RWPE1 (cell line): ENCODE data around the gene IMPG2.
"Not testable (repeated sequence)": the region's sequence is repeated elsewhere in the genome, so short reads cannot be mapped to it uniquely, and the experiment has no call there.

ENCODE experiments used
- CTCF ChIA-PET: fragments of 350-600 bp; sonication (Branson Sonifier 250); formaldehyde crosslinking; extraction: SDS; loops from one replicate; lab custom pipeline; 2021; lab: Yijun Ruan, JAX
- POLR2A ChIA-PET: fragments of 400-600 bp; formaldehyde crosslinking; extraction: SDS; loops from one replicate; lab custom pipeline; 2020; ENCODE audit warnings: antibody characterized with exemption; ENCODE audit not compliant: low non-redundant PET; lab: Yijun Ruan, JAX
- DNase-seq: peaks from one replicate; pipeline ENCODE4 v3.0.0; 2012; ENCODE audit warnings: low spot score
- H3K27ac ChIP-seq: fragments of 450-650 bp; 2 replicates; pipeline ENCODE4 v1.5.1; 2017
- TF ChIP-seq, protein P1 (sequence below): fragments of 450-650 bp; conservative IDR thresholded peaks from 2 replicates; pipeline ENCODE4 v1.5.1; 2017; ENCODE audit warnings: low read depth, mild to moderate bottlenecking

Gene IMPG2

DNA sequence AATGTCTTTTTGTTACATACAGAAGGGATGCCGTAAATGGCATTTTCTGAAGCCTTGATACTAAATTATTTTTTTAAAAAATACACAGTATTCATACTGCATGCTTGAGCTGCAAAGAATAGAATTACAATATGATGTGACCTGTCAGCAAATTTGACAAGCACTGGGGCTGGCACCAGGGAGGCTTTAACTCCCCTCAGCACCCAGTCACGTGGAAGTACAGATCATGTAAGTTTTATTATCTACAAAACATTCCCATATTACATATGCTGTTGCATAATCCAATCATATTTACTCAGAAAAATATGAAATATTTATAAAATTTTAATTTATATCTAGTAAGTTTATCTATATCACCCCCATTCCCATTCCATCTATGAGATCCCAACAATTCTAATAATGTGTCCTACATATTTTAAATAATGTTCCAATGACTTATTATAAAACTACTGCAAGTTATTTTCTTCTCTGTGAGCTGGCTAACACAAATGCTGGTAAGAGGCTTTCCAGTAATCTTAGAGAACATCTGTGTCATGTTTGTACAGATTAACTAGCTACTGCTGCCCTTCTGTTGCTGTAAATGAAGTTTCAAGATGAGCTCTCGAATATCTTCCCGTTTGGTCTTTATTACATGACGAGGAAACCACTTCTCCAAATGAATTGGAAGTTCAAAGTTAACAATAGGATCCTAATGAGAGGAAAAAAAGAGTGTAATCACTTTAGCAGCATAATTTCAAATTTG is 5.2 kb upstream of the IMPG2 start:
- POLR2A ChIA-PET, result no interaction called here
- H3K27ac ChIP-seq, result no peak overlapping the region
- CTCF ChIA-PET, result no interaction called here
- TF ChIP-seq, protein P1, sequence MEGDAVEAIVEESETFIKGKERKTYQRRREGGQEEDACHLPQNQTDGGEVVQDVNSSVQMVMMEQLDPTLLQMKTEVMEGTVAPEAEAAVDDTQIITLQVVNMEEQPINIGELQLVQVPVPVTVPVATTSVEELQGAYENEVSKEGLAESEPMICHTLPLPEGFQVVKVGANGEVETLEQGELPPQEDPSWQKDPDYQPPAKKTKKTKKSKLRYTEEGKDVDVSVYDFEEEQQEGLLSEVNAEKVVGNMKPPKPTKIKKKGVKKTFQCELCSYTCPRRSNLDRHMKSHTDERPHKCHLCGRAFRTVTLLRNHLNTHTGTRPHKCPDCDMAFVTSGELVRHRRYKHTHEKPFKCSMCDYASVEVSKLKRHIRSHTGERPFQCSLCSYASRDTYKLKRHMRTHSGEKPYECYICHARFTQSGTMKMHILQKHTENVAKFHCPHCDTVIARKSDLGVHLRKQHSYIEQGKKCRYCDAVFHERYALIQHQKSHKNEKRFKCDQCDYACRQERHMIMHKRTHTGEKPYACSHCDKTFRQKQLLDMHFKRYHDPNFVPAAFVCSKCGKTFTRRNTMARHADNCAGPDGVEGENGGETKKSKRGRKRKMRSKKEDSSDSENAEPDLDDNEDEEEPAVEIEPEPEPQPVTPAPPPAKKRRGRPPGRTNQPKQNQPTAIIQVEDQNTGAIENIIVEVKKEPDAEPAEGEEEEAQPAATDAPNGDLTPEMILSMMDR, result no peak
- DNase-seq, result no peak

DNA sequence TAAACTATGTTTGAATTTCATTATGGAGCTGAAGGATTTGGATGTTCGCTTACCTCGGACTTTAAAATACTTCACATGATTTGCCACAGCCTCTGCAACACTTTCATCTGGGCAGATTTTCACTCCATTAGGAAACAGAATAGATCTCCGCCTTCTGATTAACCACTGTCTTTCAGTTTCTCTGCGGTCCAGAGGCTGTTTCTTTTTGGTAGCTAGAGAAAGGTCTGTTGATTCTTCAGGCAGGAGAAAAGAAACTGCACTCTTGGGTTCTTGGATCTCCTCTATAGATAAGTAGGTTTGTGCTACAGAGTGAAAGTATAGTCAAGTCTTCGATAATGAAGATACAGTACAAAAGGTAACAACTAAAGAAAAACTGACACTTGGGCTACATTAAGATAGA is 844 bp downstream of the IMPG2 start:
- TF ChIP-seq, protein P1, result no peak
- no peak overlapping the region for H3K27ac ChIP-seq
- CTCF ChIA-PET, result interaction anchor here (0.6 kb wide), 1 partner anchor 856 kb away, joined by 4 read pairs; no protein-coding TSS in a partner anchor
- POLR2A ChIA-PET, result no interaction called here
- no peak for DNase-seq

DNA sequence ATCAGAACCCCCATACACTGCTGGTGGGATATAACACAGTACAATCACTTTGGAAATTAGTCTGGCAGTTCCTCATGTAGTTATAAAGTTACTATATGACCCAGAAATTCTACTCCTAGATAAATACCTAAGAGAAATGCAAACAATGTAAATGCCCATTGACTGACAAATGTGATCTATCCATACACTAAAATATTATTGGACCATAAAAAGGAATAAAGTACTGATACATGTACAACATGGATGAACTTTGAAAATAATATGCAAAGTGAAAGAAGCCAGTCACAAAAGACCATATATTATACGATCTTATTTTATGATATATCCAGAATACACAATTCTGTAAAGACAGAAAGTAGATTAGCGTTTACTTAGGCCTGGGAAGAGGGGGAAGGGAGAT is 7.8 kb downstream of the IMPG2 start:
- TF ChIP-seq, protein P1, result no peak
- DNase-seq, result no peak
- POLR2A ChIA-PET, result no interaction called here
- H3K27ac ChIP-seq, result no peak overlapping the region
- CTCF ChIA-PET, result interaction anchor here (0.7 kb wide), 1 partner anchor 1032 kb away, joined by 5 read pairs; no protein-coding TSS in a partner anchor

DNA sequence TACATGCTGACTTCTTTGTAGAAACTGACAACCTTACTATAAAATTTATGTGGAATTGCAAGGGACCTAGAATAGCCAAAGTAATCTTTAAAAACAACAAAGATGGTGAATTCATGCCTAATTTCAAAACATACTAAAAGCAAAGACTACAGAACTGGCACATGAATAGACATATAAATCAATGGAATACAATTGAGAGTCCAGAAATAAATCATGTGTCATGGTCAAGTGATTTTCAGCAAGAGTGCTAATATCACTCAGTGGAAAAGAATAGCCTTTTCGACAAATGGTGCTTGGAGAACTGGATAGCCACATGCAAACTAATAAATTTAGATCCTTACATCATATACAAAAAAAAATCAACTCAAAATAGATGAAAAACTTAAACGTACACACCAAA is 8.7 kb downstream of the IMPG2 start:
- H3K27ac ChIP-seq, result no peak overlapping the region
- POLR2A ChIA-PET, result no interaction called here
- CTCF ChIA-PET, result interaction anchor here (0.7 kb wide), 3 partner anchors 327 to 1033 kb away, joined by 3 to 5 read pairs (median 4); no protein-coding TSS in a partner anchor
- TF ChIP-seq, protein P1, result no peak
- no peak for DNase-seq

DNA sequence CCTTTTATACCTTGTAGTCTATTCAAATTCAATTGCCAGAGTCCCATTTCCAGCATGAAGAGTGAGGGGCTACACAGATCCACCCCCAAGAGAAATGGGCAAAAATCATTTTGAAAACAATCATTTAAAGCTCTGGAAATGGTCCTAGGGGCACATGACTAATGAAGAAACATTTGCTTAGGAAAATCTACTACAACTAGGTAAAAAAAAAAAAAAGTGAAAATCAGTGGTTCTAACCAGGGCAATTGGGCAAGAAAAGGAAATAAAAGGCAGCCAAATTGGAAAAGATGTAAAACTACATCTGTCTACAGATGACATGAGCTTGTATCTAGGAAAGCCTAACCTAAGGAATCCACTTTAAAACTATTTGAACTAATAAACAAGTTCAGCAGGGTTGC is 9.4 kb downstream of the IMPG2 start:
- CTCF ChIA-PET, result interaction anchor here (0.7 to 0.8 kb wide), 3 partner anchors 249 to 600 kb away, joined by 3 to 5 read pairs (median 4); no protein-coding TSS in a partner anchor
- POLR2A ChIA-PET, result interaction anchor here (0.7 kb wide), 1 partner anchor 10 kb away, joined by 4 read pairs; no protein-coding TSS in a partner anchor
- no peak for DNase-seq
- H3K27ac ChIP-seq, result no peak overlapping the region
- TF ChIP-seq, protein P1, result no peak

DNA sequence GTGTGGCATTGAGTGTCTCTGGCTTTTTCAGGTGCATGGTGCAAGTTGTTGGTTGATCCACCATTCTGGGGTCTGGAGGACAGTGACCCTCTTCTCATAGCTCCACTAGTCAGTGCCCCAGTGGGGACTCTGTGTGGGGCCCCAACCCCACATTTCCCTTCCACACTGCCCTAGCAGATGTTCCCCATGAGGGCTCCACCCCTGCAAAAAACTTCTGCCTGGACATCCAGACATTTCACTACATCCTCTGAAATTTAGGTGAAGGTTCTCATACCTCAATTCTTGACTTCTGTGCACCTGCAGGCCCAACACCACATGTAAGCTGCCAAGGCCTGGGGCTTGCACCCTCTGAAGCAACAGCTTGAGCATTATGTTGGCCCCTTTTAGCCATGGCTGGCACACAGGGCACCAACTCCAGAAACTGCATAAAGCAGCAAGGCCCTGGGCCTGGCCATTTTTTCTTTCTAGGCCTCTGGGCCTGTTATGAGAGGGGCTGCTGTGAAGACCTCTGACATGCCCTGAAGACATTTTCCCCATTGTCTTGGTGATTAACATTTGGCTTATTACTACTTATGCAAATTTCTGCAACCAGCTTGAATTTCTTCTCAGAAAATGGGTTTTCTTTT is 12.1 kb downstream of the IMPG2 start:
- DNase-seq, H3K27ac ChIP-seq, POLR2A ChIA-PET: not testable (repeated sequence)
- CTCF ChIA-PET, result interaction anchor here (0.6 kb wide), 1 partner anchor 40 kb away, joined by 5 read pairs; no protein-coding TSS in a partner anchor

DNA sequence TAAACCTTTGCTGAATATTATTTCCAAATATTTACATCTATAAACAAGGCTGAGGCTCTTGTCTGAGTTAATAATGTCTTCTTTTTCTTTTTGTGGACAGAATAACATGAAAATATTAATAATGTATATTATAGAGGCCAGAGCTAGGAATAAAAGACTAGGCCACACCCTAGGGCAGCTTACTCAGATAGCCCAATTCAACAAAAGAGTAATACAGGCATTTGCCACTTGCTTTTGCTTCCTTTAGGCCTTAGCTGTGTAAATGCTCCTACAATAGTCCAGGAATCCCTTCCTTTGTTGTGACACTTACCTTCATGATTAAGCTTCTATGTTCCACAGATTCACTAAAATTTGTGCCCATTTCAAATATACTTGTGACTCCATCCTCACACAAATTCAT is 16.5 kb downstream of the IMPG2 start:
- POLR2A ChIA-PET, result no interaction called here
- CTCF ChIA-PET, result no interaction called here
- no peak for DNase-seq
- no peak overlapping the region for H3K27ac ChIP-seq
- TF ChIP-seq, protein P1, result no peak
